GM21825 (cell line): ENCODE results near the gene PCYT2.

Source experiments
- ATAC-seq: cut with Tn5 transposase; IDR thresholded peaks from one replicate; pipeline ENCODE4 v1.9.1; 2021; ENCODE audit warnings: mild to moderate bottlenecking, moderate library complexity; ENCODE audit not compliant: unreplicated experiment

Gene PCYT2

GRCh38 chr17:81927653-81928543 is 16.7 kb upstream of the PCYT2 start, which contains the start of gene MAFG:
TSS of gene MAFG (minus strand) at chr17:81927735. CDS start at chr17:81923185, 4,550 bp downstream.
- peak; percentile 41 for ATAC-seq

- no peak for ATAC-seq
These were observed 16.0 kb upstream of the PCYT2 start for GRCh38 chr17:81927152-81927652.

GRCh38 chr17:81926451-81927151 is 15.4 kb upstream of the PCYT2 start:
- ATAC-seq, result peak; percentile 16

- ATAC-seq, result no peak
These were observed 14.8 kb upstream of the PCYT2 start for GRCh38 chr17:81925860-81926450.

GRCh38 chr17:81924557-81925532 is 13.6 kb upstream of the PCYT2 start:
- no peak for ATAC-seq

GRCh38 chr17:81923302-81924260 is 12.4 kb upstream of the PCYT2 start:
- no peak for ATAC-seq

GRCh38 chr17:81922566-81923301 is 11.5 kb upstream of the PCYT2 start:
- ATAC-seq, result no peak

- ATAC-seq, result no peak
These were observed 10.9 kb upstream of the PCYT2 start for GRCh38 chr17:81921996-81922565.

- no peak for ATAC-seq
These were observed 10.3 kb upstream of the PCYT2 start for GRCh38 chr17:81921537-81921862.

- ATAC-seq, result no peak
These were observed 9.7 kb upstream of the PCYT2 start for GRCh38 chr17:81920612-81921536.

GRCh38 chr17:81918832-81919545 is 7.8 kb upstream of the PCYT2 start:
- no peak for ATAC-seq

GRCh38 chr17:81918333-81918669 is 7.1 kb upstream of the PCYT2 start:
- ATAC-seq, result peak; percentile 15

GRCh38 chr17:81917565-81918332 is 6.5 kb upstream of the PCYT2 start, which contains the start of gene SIRT7:
TSS of gene SIRT7 (minus strand) at chr17:81918176. CDS start at chr17:81918131, 45 bp downstream.
- ATAC-seq, result peak; percentile 51

- no peak for ATAC-seq
These were observed 5.2 kb upstream of the PCYT2 start for GRCh38 chr17:81916234-81917001.

- ATAC-seq, result no peak
These were observed 4.1 kb upstream of the PCYT2 start for GRCh38 chr17:81915331-81915730.
